Muscle of back (tissue), 11 donors: ENCODE results near the gene FANCC. TPM values are rescaled to one million over a fixed set of nuclear protein-coding genes. Genes with fewer than 3 reads are reported as not detected.
A peak's percentile ranks its signal among the peaks of the same experiment; 100 is the strongest.

Experiments used
- DNase-seq, 3 donors: peaks; one replicate each; pipeline versions ENCODE4 v3.0.0 to v3.0.0-alpha.2; 2013
- polyA plus RNA-seq, 10 donors: library from polyadenylated mRNA; unstranded; fragments of 120-200 nt; gene quantifications; one replicate each; pipeline ENCODE4 v1.2.1, GENCODE V29; 2013; ENCODE audit not compliant: insufficient read length in 10 of 10

The FANCC gene
- polyA plus RNA-seq, 10 donors: 10.6 to 18.9 (median 15.4) TPM

- DNase-seq: no peak
Observed at GRCh38 chr9:95192631-95193030, 124.9 kb downstream of the FANCC start.

GRCh38 chr9:95190413-95190812 lies 127.1 kb downstream of the FANCC start:
- DNase-seq: no peak

- peak; percentile 57 to 74 (median 62) for DNase-seq
Observed at GRCh38 chr9:95189251-95190098, 128.0 kb downstream of the FANCC start.

- no peak for DNase-seq
Observed at GRCh38 chr9:95188459-95188858, 129.1 kb downstream of the FANCC start.

GRCh38 chr9:95185956-95186355 lies 131.6 kb downstream of the FANCC start:
- DNase-seq: no peak

GRCh38 chr9:95182854-95183563 lies 134.5 kb downstream of the FANCC start:
- no peak for DNase-seq

- no peak for DNase-seq
Observed at GRCh38 chr9:95181835-95182234, 135.7 kb downstream of the FANCC start.

- no peak for DNase-seq
Observed at GRCh38 chr9:95181226-95181818, 136.2 kb downstream of the FANCC start.

- DNase-seq: peak in 1 of 3 donors; percentile 25
Observed at GRCh38 chr9:95177617-95178016, 139.9 kb downstream of the FANCC start.

- no peak for DNase-seq
Observed at GRCh38 chr9:95176755-95177319, 140.7 kb downstream of the FANCC start.

- DNase-seq: no peak
Observed at GRCh38 chr9:95175523-95175922, 142.0 kb downstream of the FANCC start.

- no peak for DNase-seq
Observed at GRCh38 chr9:95174038-95174437, 143.5 kb downstream of the FANCC start.

- no peak for DNase-seq
Observed at GRCh38 chr9:95171596-95171995, 145.9 kb downstream of the FANCC start.

GRCh38 chr9:95171001-95171400 lies 146.5 kb downstream of the FANCC start:
- peak; percentile 39 to 66 (median 49) for DNase-seq

GRCh38 chr9:95167998-95168397 lies 149.5 kb downstream of the FANCC start:
- DNase-seq: peak in 1 of 3 donors; percentile 67

GRCh38 chr9:95165004-95165403 lies 152.5 kb downstream of the FANCC start:
- no peak for DNase-seq

- DNase-seq: peak; percentile 91 to 94 (median 91)
Observed at GRCh38 chr9:95157481-95158151, 159.9 kb downstream of the FANCC start.

- DNase-seq: no peak
Observed at GRCh38 chr9:95156074-95156473, 161.4 kb downstream of the FANCC start.

- no peak for DNase-seq
Observed at GRCh38 chr9:95155220-95155619, 162.3 kb downstream of the FANCC start.

- no peak for DNase-seq
Observed at GRCh38 chr9:95150903-95151302, 166.6 kb downstream of the FANCC start.

- DNase-seq: no peak
Observed at GRCh38 chr9:95148208-95148520, 169.3 kb downstream of the FANCC start.
